H1 (cell line): Measurements from ENCODE around the gene RAB11B.
A peak's percentile ranks its signal among the peaks of the same experiment; 100 is the strongest.

Source experiments
- ATF2 ChIP-seq: IDR thresholded peaks from 2 replicates; pipeline ENCODE4 v1.6.1; 2012; ENCODE audit warnings: low read length, inconsistent platforms
- BRCA1 ChIP-seq: IDR thresholded peaks from 2 replicates; pipeline ENCODE4 v1.6.1; 2012; ENCODE audit warnings: low read depth, low read length, improper control_type of control experiment
- CTCF ChIP-seq, 3 experiments: IDR thresholded peaks; 1 replicate in 2 of 3; 2 replicates in 1 of 3; pipeline versions ENCODE4 v1.5.1 to v1.6.1; 2011; ENCODE audit warnings: low read length in 3 of 3, mild to moderate bottlenecking in 3 of 3, inconsistent platforms in 2 of 3, low read depth in 1 of 3, moderate library complexity in 1 of 3; ENCODE audit not compliant: insufficient read depth in 1 of 3; ENCODE audit errors: control extremely low read depth in 1 of 3
- EP300 ChIP-seq, 2 experiments: IDR thresholded peaks; 1 replicate in 1 of 2; 2 replicates in 1 of 2; pipeline ENCODE4 v1.6.1; 2011 to 2012; ENCODE audit warnings: low read depth in 2 of 2, low read length in 2 of 2, mild to moderate bottlenecking in 2 of 2, borderline replicate concordance in 1 of 2, inconsistent platforms in 1 of 2, moderate library complexity in 1 of 2
- EZH2 ChIP-seq: fragments of 200-600 bp; sonication (generic); IDR thresholded peaks from 2 replicates; pipeline ENCODE4 v1.7.1; 2012; ENCODE audit warnings: low read depth, mild to moderate bottlenecking, moderate library complexity, low read length, inconsistent platforms; ENCODE audit not compliant: severe bottlenecking
- GABPA ChIP-seq: IDR thresholded peaks from 2 replicates; pipeline ENCODE4 v1.6.1; 2011; ENCODE audit warnings: mild to moderate bottlenecking, low read length, moderate library complexity, borderline replicate concordance; ENCODE audit not compliant: insufficient read depth
- HDAC2 ChIP-seq, 2 experiments: fragments of 300-600 bp in 1 of 2; sonication (generic) in 1 of 2; IDR thresholded peaks; 2 replicates each; pipeline ENCODE4 v1.6.1; 2011 to 2012; ENCODE audit warnings: low read depth in 2 of 2, low read length in 2 of 2, mild to moderate bottlenecking in 2 of 2, moderate library complexity in 2 of 2, borderline replicate concordance in 1 of 2, inconsistent platforms in 1 of 2
- HDAC6 ChIP-seq: IDR thresholded peaks from one replicate; pipeline ENCODE4 v1.7.1; 2012; ENCODE audit warnings: low read depth, mild to moderate bottlenecking, inconsistent platforms, low read length, moderate library complexity
- JUND ChIP-seq: IDR thresholded peaks from 2 replicates; pipeline ENCODE4 v1.6.1; 2011; ENCODE audit warnings: mild to moderate bottlenecking, improper control_type of control experiment, low read length
- USF2 ChIP-seq: IDR thresholded peaks from 2 replicates; pipeline ENCODE4 v1.6.1; 2011; ENCODE audit warnings: low read length, improper control_type of control experiment

GRCh38 chr19:8444677-8445487 lies 54.7 kb downstream of the RAB11B start, which contains the start of gene HNRNPM:
- TF ChIP-seq BRCA1 (no peak), EZH2 (no peak), HDAC2 (IDR thresholded peaks at IDR 0.05; ENCODE audit: borderline replicate concordance in 1 of 2, low read depth in 2 of 2, low read length in 2 of 2) (no peak; a peak in 1 of 4 replicates), CTCF (IDR thresholded peaks at IDR 0.05; ENCODE audit: control extremely low read depth in 1 of 3, insufficient read depth in 1 of 3, low read depth in 1 of 3, low read length in 3 of 3) (no peak), ATF2 (no peak), EP300 (IDR thresholded peaks at IDR 0.05; ENCODE audit: borderline replicate concordance in 1 of 2, low read depth in 2 of 2, low read length in 2 of 2) (no peak), USF2 (peak; percentile 96), HDAC6 (no peak), JUND (no peak), GABPA (no peak)
